Stimulated activated CD4-positive, alpha-beta T cell treated with anti-CD3 and anti-CD28 coated beads, Interleukin-1b, Interleukin-23, amount 100 ng/mL, for 24 hours (primary cell): ENCODE data around the gene LPP.

ENCODE experiments used
- DNase-seq, 4 experiments: peaks; one replicate each; pipeline ENCODE4 v3.0.0-alpha.2; 2020; ENCODE audit warnings: low read depth in 4 of 4, low spot score in 1 of 4

LPP gene

GRCh38 chr3:188845514-188845913 is 691.6 kb downstream of the LPP start:
- DNase-seq = no peak

DNA sequence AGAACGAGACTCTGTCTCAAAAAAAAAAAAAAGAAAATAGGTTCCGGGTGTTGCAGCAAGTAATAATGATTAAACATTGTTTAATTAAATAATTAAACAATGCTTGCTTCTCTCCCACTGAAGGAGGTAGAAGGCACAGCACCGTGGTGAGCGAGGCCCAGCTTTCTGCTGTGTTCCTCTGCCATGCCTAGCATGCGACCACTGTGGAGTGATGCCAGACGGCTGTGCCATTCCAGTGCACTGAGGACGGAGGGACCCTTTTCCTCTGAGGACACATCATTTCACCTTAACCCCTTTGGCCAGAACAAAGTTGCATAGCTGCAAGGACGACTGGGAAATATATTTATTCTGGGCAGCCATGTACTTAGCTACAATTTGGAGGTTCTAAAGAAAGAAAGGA is 695.0 kb downstream of the LPP start:
- DNase-seq = no peak

DNA sequence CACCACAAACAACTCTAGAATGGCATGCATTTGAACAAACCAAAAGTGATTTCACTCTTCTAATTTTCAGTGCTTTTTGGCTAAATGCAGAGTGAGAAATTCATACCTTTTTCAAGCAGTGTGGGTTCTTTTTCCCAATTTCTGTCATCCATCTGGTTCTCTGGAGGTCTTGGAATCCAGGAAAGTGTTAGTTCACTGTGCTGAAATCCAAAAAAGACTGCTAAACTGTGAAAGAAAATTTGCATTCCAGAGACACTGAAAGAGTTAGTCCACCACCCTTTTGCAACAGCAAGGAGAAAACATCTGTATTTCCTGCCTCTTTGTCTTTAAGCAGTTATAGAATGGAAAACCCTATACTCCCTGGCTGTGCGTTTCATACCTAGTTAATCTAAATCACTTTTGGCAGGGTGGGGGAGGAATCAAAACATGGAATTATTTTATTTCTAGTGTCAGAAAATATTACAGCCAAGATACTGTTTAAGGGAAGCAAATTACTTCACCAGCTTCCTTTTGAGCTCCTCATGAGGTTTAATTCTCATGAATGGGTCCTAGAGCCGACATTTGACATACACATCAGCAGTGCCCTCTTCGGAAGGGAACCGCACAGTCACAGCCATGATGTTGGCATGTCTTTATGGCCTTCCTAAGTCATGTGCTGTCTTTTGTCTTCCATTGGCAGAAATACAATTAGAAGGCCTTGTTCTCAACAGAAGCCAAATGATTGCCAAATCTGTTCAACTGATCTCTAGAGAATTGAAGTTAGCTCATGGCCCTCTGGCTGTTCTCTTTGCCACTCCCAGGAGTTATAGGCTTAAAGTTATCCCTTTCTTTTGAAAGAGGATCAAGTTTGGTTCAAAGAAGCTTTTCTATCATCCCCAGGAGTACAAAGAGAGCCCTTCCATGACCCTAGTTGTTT is 700.2 kb downstream of the LPP start:
- DNase-seq = no peak

GRCh38 chr3:188854772-188855149 is 700.8 kb downstream of the LPP start:
- no peak for DNase-seq

DNA sequence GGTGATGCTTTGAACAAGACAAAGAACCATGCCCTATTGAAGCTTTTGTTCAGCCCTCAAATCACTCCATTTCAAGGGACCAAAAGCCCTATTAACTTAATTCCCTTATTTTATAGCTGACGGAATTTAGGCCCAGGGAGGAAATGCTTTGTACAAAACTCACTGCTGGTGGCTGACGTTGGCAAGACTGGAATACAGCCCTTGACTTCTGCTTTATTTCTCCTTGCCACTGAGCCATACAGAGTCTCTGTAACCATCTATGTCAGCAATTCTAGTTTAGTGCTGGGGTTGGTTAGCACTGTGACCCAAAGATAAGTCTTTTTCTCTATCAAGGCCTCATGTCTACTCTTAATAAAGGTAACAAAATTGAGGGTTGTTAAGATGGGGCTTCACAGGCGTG is 701.7 kb downstream of the LPP start:
- DNase-seq = no peak

- no peak for DNase-seq
These were observed 706.2 kb downstream of the LPP start for GRCh38 chr3:188860147-188860546.

DNA sequence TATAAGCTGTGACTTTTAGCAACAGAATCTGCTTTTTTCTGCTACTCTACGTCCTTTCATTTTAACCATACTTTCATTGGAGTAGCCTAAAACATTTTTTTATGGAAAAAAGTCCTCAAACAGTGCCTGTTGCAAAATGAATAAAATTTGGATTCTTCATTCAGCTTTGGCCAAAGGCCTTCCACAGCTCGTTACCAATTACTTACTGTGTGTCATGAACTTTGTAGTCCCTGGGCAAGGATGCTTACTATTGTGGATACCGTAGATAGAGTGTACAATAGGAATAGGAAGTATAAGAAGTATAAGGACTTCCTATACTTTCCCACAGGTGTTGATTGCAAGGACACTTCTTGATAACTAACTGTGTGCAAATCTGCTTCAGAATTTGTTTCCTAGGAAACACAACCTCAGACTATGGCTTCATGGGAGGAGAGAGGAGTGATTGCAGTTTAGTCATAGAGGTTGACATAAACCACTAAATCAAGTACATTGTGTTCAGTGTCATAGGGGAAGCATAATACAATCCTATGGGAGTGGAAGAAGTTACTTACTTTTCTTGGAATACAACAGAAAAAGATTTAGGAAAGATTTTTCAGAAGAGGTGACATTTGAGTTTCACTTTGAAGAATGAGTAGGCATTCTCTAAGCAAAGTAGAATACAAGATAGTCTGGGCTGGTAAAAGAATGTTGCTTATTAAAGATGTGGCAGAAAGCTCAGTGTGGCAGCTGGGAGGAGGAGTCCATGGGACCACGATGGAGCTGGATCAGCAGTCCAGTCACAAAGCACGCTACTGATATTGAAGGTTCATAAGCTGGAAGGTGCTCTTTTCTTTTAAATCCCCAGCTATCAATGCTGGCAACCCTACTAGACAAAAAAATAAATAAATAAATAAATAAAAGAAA is 708.1 kb downstream of the LPP start:
- DNase-seq = no peak

- no peak for DNase-seq
These were observed 710.0 kb downstream of the LPP start for GRCh38 chr3:188863999-188864406.

DNA sequence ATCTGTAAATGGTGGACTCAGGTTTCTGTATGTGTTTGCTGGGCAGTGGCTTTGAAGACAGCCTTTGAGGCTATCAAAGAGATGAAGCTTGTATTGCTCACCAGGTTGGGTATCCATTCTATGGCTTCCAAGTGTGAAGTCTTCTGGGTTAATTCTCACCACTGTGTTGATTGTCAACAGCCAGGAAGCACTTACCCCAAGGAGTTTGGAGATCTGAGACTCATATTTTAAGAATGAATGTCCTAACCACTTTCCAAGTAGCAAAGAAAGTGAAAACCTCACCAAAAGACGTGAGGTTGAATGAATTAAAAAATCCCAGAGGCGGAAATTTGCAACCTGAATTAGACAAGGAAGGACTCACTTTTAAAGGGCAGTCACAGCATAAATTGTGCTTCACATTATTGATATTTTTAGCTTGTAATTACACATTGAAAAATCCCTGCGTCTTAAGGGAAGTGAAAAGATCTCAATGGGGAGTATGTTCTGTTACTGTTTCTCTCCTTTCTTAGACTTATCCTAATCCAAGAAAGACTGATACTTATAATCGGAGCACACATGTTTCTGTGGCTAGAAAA is 713.8 kb downstream of the LPP start:
- DNase-seq = no peak

DNA sequence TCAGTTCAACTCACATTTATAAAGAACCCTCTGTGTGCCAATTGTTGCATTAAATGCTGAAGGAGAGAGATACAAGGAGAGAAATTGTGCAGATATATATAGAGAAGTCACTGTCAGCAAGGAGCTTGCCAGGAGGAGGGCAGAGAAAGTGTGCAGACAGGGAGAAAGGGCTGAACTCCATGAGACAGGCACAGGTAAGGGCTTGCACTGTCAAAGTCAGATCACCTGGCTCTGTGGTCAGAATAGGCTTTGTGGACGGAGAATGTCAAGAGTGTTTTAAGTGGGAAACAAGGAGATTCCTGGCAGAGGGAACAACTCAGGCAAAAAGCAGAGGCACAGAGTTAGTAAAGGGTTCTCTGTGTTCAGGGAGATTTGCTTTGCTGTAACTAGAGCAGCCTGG is 714.8 kb downstream of the LPP start:
- DNase-seq = no peak

DNA sequence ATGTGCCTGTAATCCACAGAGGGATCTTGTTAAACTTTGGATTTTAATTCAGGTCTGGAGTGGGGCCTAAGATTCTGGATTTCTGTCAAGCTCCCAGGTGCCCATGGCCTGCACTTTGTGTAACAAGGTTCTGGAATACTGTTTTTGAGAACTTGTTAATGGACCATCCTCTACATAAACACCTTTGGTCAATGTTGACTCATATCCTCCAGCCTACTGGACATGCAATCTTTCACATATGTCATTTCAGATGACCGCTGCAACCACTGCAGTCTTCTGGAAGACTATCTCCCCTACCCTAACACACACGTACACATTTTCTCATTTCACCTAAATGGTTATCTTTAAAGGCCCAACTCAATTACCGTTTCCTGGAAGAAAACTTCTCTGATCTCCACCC is 715.7 kb downstream of the LPP start:
- DNase-seq = no peak

DNA sequence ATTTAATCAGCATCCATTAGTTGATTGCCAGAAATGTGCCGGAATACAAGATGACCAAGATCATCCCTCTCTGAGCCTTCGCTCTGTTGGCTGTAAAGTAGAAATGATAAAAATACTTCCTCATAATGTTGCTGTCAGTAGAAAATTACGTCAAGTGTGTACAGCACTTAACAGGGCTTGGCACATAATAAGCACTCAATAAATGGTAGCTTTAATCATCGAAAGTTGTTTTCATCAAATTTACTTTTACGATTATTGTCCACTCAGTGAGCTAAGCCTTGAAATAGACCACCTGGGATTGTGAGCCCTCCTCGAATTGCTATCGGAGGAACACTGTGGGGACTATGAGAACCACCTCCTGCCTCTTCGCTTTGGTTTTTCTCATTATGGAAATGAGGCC is 716.5 kb downstream of the LPP start:
- no peak for DNase-seq

DNA sequence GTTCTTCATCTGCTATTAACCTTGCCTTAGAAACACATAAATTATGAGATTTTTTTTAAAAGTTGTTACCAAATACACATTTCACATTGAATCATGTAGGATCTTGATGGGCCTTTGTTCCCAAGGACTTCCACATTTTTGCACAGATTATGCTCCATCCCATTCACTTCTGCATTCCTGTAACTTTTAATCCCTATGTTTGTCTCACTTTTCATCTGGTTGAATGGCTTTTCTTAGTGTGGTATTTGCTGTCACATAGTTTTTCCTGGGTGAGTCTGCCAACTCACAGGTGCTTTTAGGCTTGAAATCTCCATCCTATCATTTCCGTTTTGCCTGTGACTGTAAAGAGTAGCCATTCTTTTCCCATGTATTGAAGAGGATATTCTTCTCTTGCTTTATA is 720.6 kb downstream of the LPP start:
- DNase-seq = no peak

DNA sequence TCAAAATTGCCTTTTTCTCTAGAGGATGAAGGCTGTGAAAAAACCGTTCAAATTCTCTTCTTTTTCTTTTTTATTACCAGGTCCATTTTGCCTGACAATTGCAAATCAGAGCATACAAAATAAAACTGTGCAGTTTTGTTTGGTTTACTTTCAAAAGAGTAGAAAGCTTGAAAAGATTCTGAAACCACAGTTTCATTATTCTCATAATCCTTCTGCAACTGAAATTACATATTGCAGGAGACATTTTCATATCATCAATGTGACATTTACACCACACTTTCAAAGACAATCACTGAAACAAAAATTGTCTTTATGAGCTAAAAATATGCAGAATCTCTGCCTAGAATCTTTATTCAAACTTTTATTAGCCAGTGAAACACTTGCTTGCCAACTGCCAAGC is 721.5 kb downstream of the LPP start:
- DNase-seq = no peak

DNA sequence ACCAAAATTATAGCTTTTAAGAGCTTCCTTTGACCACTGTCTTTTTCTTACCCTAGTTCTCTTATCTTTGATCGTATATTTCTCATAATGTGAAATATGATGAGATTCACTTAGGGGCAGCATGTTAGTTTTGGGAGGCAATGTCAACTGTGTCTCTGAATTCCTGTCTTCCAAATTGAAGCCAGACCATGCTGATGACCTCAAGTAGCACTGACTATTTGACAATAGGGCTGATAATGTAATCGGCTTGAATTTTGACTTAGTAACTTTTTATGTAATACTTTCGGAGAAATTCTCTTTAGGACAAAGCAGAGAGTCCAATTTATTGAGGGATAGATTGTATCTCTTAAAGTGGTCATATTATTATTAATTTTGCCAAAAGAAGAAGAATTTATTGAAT is 722.4 kb downstream of the LPP start:
- DNase-seq = no peak

DNA sequence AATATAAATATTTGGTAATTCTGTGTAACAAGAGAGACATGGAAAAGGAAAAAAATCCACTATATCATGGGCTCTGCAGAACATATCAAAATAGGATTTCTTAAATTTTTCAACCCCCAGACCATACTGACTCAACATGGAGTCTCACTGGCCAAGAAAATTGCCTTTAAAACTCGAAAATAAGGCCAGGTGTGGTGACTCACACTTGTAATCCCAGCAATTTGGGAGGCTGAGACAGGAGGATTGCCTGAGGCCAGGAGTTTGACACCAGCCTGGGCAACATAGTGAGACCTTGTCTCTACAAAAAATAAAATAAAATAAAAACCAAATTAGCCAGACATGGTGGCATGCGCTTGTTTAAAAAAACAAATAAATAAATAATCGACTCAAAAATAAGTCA is 723.4 kb downstream of the LPP start:
- DNase-seq = no peak

DNA sequence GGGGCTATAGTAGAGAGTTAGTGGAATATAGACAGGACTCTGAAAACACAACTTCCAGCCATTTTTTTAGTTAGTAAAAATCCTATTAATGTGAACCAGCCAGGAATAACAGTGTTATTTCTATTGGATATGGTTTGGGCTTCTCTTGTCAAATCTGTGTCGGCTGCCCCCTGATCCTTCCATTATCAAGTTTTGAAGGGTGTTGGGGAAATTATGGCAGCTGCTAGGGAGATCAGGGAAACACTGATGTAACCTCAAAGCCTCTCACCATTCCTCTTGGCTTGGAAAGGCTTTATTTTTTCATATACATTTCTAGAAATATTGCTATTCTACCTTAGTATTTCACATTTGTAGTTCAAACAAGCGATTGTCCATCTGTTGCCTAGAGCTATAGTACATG is 724.1 kb downstream of the LPP start:
- DNase-seq = no peak

GRCh38 chr3:188881954-188882641 is 728.1 kb downstream of the LPP start:
- no peak for DNase-seq

DNA sequence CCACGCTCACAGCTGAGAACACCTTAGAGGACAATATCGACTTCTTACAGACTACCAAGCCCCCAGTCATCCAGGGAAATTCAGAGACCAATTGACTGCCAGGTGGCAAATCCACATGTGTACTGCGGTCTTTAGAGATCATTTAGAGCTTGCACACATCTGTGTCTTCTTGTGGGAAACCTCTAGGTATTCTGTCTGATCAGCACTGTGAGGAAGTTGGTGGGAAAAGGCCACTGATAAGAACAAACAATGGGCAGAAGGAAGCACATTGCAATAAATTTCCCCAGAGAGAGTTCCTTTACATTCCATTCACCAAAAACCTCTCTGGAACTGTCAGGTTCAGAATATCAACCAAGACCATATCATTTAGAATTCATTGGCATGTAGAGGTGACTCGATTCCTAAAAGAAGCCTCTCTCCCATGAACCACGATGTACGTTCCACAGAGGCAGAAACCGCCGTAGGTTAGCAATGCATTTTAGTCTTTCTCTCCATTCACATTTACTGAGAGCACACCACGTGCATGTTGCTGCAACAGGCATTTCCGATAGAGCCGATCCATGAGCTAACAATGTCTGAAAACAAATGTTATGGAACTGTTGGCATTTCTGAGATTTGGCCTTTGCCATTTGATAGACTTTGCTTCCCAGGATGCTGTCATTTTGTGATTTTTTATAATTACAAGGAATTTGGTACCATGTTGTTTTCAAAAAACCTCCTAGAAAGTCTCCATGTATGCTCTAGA is 730.5 kb downstream of the LPP start:
- DNase-seq = no peak

DNA sequence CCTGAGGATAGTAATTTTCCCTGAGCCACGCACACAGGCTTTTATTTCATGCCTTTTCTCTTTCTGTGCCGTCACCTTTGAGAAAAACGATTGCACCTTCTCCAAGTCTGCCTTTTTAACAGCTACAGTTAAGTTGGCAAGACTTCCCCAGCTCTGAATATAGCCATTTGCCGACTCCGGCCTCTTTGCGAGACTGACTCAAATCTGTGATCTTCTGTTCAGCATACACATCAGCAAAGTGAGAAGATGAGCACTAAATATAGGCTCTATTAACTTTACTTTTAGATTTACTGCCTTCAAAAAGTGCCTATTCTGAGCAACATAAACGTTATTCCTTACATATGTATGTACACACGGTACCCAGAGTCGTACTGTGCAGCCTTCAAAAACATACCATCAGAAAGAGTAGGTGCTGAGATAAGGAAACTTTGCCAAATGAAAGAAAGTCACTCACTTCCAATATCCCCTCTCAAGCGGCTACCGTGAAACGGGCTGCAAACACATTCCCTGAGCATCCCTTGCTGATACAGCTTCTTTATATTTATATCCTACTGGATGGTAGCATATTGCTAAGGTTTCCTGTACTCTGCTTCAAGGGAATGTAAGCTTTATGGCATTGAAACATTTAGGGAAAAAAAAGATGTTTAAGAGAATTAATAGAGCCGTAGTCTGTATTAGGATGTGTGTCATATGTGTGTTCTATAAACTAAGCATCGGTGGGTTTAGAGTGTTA is 734.5 kb downstream of the LPP start:
- DNase-seq = no peak
